B cell (primary cell): ENCODE results near the gene CLDN7.

ENCODE experiments used
- EZH2 ChIP-seq: IDR thresholded peaks from 2 replicates; pipeline ENCODE4 v1.6.1; 2012; ENCODE audit warnings: borderline replicate concordance, low read depth, mild to moderate bottlenecking, moderate library complexity, low read length; ENCODE audit not compliant: insufficient read depth, poor library complexity, severe bottlenecking
- TF ChIP-seq, protein P1 (sequence below): fragments of 200-600 bp; IDR thresholded peaks from one replicate; pipeline ENCODE4 v1.8.0; 2022; ENCODE audit warnings: antibody characterized with exemption, mild to moderate bottlenecking

DNA sequence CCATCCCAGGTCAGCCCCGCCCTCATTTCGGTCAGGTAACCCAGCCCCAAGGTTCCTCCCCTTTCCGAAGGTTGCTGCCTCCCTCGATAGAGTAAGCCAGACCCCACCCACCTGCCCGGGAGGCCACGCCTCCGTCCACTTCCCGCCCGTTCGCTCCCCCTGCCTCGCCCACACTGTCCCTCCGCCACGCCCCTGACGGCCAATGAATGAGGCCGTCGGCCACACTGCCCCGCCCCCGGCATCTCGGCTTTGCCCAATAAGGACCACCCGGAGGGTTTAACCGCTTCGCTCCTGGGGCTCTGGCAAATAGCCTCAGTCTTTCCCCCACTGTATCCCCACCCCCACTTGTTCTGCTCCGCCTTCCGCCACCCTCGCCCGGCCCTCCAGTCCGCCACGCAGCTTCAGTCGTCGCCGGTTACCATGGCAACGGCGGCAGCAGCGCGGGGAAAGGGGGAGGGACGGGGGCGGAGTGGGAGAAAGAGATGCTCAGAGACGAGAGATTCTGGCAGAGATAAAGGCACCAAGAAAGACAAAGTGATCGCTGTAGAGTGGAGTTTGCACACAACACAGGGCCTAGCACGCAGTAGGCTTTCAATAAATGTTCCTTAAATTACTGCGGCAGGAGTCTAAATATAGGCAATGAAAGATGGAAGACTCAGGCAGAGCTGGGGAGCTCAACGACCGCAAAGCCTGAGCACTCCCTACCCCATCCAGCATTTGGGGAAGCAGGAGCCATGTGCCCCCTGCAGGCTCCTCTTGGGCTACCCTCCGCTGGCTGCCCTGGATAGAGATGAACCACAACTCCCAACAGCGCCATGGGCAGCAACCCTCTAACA is 47.8 kb downstream of the CLDN7 start:
- TF ChIP-seq, protein P1, sequence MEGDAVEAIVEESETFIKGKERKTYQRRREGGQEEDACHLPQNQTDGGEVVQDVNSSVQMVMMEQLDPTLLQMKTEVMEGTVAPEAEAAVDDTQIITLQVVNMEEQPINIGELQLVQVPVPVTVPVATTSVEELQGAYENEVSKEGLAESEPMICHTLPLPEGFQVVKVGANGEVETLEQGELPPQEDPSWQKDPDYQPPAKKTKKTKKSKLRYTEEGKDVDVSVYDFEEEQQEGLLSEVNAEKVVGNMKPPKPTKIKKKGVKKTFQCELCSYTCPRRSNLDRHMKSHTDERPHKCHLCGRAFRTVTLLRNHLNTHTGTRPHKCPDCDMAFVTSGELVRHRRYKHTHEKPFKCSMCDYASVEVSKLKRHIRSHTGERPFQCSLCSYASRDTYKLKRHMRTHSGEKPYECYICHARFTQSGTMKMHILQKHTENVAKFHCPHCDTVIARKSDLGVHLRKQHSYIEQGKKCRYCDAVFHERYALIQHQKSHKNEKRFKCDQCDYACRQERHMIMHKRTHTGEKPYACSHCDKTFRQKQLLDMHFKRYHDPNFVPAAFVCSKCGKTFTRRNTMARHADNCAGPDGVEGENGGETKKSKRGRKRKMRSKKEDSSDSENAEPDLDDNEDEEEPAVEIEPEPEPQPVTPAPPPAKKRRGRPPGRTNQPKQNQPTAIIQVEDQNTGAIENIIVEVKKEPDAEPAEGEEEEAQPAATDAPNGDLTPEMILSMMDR = peak; percentile 44
- TF ChIP-seq EZH2 = no peak
